SK-N-SH treated with all-trans-retinoic acid at 6 μM for 48 hours (cell line): ENCODE results near the gene PCTP.

Experiments
- ATAC-seq: fragments of 200-7000 bp; cut with Tn5 transposase; 3 replicates; pipeline ENCODE4 v1.9.1; 2020; ENCODE audit warnings: mild to moderate bottlenecking, moderate library complexity
- ARNTL ChIP-seq: fragments of 450-650 bp; formaldehyde crosslinking; IDR thresholded peaks from 2 replicates; pipeline ENCODE4 v1.5.0; 2020; ENCODE audit warnings: low read depth, mild to moderate bottlenecking, moderate library complexity, borderline replicate concordance
- BACH2 ChIP-seq: fragments of 250-450 bp; sonication (Bioruptor Pico); IDR thresholded peaks from 2 replicates; pipeline ENCODE4 v1.9.0; 2021; ENCODE audit warnings: mild to moderate bottlenecking, borderline replicate concordance
- CSDC2 ChIP-seq: fragments of 250-450 bp; sonication (Bioruptor Pico); IDR thresholded peaks from 2 replicates; pipeline ENCODE4 v1.5.0; 2020; ENCODE audit warnings: mild to moderate bottlenecking, moderate library complexity
- CSRNP3 ChIP-seq: fragments of 250-450 bp; sonication (Bioruptor Pico); IDR thresholded peaks from 2 replicates; pipeline ENCODE4 v1.5.1; 2021; ENCODE audit warnings: mild to moderate bottlenecking, moderate library complexity
- ESRRG ChIP-seq: fragments of 250-450 bp; sonication (Bioruptor Pico); IDR thresholded peaks from 2 replicates; pipeline ENCODE4 v1.6.1; 2021; ENCODE audit warnings: mild to moderate bottlenecking
- OSR1 ChIP-seq: fragments of 250-450 bp; sonication (Bioruptor Pico); IDR thresholded peaks from 2 replicates; pipeline ENCODE4 v1.8.0; 2022; ENCODE audit warnings: moderate library complexity, mild to moderate bottlenecking, inconsistent platforms
- POU6F1 ChIP-seq: fragments of 250-450 bp; sonication (Bioruptor Pico); IDR thresholded peaks from 2 replicates; pipeline ENCODE4 v1.8.0; 2021; ENCODE audit warnings: low read depth, mild to moderate bottlenecking, moderate library complexity, borderline replicate concordance
- PPARA ChIP-seq: fragments of 250-450 bp; sonication (Bioruptor Pico); IDR thresholded peaks from 2 replicates; pipeline ENCODE4 v1.5.0; 2020; ENCODE audit warnings: mild to moderate bottlenecking, borderline replicate concordance
- RARB ChIP-seq: fragments of 250-450 bp; sonication (Bioruptor Pico); IDR thresholded peaks from 2 replicates; pipeline ENCODE4 v1.8.0; 2021; ENCODE audit warnings: mild to moderate bottlenecking, moderate library complexity
- SNAI2 ChIP-seq: fragments of 250-450 bp; sonication (Bioruptor Pico); IDR thresholded peaks from 2 replicates; pipeline ENCODE4 v1.5.0; 2020; ENCODE audit warnings: mild to moderate bottlenecking, moderate library complexity
- TCF4 ChIP-seq: fragments of 250-450 bp; sonication (Bioruptor Pico); IDR thresholded peaks from 2 replicates; pipeline ENCODE4 v1.8.0; 2021; ENCODE audit warnings: mild to moderate bottlenecking, moderate library complexity, borderline replicate concordance
- TOX ChIP-seq: fragments of 250-450 bp; sonication (Bioruptor Pico); IDR thresholded peaks from 2 replicates; pipeline ENCODE4 v1.8.0; 2021; ENCODE audit warnings: mild to moderate bottlenecking, moderate library complexity, borderline replicate concordance
- TSHZ2 ChIP-seq: fragments of 250-450 bp; sonication (Bioruptor Pico); IDR thresholded peaks from 2 replicates; pipeline ENCODE4 v1.5.0; 2020; ENCODE audit warnings: mild to moderate bottlenecking, moderate library complexity
- ZC3H10 ChIP-seq: fragments of 250-450 bp; sonication (Bioruptor Pico); IDR thresholded peaks from 2 replicates; pipeline ENCODE4 v1.5.1; 2021; ENCODE audit warnings: mild to moderate bottlenecking, moderate library complexity
- ZFP3 ChIP-seq: fragments of 250-450 bp; sonication (Bioruptor Pico); IDR thresholded peaks from 2 replicates; pipeline ENCODE4 v1.5.0; 2020; ENCODE audit warnings: mild to moderate bottlenecking, moderate library complexity
- ZFP30 ChIP-seq: fragments of 450-650 bp; formaldehyde crosslinking; IDR thresholded peaks from 2 replicates; pipeline ENCODE4 v1.5.0; 2022; ENCODE audit warnings: mild to moderate bottlenecking, moderate library complexity
- ZNF565 ChIP-seq: fragments of 450-650 bp; formaldehyde crosslinking; conservative IDR thresholded peaks from 2 replicates; pipeline ENCODE4 v1.5.0; 2020; ENCODE audit warnings: low read depth, mild to moderate bottlenecking, moderate library complexity
- ZNF70 ChIP-seq: fragments of 450-650 bp; formaldehyde crosslinking; IDR thresholded peaks from 2 replicates; pipeline ENCODE4 v1.5.0; 2020; ENCODE audit warnings: mild to moderate bottlenecking, moderate library complexity
- ZNF8 ChIP-seq: fragments of 450-650 bp; formaldehyde crosslinking; IDR thresholded peaks from 2 replicates; pipeline ENCODE4 v1.5.0; 2020; ENCODE audit warnings: mild to moderate bottlenecking, moderate library complexity
- TF ChIP-seq, protein P1 (sequence below): fragments of 250-450 bp; sonication (Bioruptor Pico); IDR thresholded peaks from 2 replicates; pipeline ENCODE4 v1.5.1; 2020; ENCODE audit warnings: low read depth, mild to moderate bottlenecking, moderate library complexity
- TF ChIP-seq, protein P2 (sequence below): fragments of 250-450 bp; sonication (Bioruptor Pico); IDR thresholded peaks from 2 replicates; pipeline ENCODE4 v1.8.0; 2020; ENCODE audit warnings: mild to moderate bottlenecking, moderate library complexity, borderline replicate concordance

Gene PCTP

DNA sequence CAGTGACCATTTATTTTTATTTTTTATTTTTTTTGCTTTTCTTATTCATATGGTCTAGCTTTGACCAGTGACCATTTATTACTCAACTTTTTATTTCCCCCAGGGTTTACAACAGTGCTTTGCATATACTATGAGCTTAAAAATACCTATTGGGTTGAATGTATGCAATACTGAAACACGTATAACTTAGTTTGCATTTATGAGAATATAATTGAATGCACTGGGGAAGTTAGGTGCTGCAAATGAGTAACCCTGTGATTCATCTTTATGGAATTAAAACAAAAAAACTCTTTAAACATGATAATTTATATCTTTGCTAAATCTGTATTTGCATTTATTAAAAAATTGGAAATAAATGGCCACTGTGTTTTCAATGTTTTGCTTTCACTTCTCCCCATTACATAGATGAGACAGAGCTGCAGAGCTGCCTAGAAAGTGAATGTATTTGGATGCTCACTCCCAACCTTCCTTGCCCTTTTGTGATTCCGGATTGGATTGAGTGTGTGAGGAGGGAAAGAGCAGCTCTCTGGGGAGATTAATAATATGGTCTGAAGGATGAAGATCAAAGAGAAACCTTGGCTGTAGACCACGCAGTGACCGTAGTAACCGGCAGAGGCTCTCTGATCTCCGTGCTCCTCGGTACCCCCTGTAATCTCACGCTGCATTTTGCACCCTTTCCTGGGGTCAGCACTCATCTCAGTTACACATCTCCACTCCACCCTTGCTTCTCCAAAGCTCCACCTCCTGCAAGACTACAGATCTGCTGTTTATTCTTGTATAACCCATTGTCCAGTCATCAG, 42.5 kb upstream of the PCTP start:
- TF ChIP-seq ARNTL (CRISPR knock-in tag) (no peak), TOX (CRISPR knock-in tag) (no peak), ZC3H10 (CRISPR knock-in tag) (no peak), ZNF70 (CRISPR knock-in tag) (no peak), PPARA (CRISPR knock-in tag) (no peak), SNAI2 (CRISPR knock-in tag) (no peak), RARB (no peak), POU6F1 (CRISPR knock-in tag) (no peak), TSHZ2 (CRISPR knock-in tag) (no peak), ZFP30 (no peak), ZNF8 (no peak), TCF4 (CRISPR knock-in tag) (no peak), BACH2 (CRISPR knock-in tag) (no peak), ESRRG (CRISPR knock-in tag) (no peak), ZFP3 (CRISPR knock-in tag) (no peak), CSDC2 (CRISPR knock-in tag) (no peak), OSR1 (CRISPR knock-in tag) (no peak)
- TF ChIP-seq, protein P1, sequence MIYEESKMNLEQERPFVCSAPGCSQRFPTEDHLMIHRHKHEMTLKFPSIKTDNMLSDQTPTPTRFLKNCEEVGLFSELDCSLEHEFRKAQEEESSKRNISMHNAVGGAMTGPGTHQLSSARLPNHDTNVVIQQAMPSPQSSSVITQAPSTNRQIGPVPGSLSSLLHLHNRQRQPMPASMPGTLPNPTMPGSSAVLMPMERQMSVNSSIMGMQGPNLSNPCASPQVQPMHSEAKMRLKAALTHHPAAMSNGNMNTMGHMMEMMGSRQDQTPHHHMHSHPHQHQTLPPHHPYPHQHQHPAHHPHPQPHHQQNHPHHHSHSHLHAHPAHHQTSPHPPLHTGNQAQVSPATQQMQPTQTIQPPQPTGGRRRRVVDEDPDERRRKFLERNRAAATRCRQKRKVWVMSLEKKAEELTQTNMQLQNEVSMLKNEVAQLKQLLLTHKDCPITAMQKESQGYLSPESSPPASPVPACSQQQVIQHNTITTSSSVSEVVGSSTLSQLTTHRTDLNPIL (CRISPR knock-in tag), result no peak
- ATAC-seq, result 0 out of 3 replicates have a peak, but pooled peaks have one; percentile 36

GRCh38 chr17:55709440-55709839, 41.4 kb upstream of the PCTP start:
- no peak for ATAC-seq
- TF ChIP-seq, protein P2, sequence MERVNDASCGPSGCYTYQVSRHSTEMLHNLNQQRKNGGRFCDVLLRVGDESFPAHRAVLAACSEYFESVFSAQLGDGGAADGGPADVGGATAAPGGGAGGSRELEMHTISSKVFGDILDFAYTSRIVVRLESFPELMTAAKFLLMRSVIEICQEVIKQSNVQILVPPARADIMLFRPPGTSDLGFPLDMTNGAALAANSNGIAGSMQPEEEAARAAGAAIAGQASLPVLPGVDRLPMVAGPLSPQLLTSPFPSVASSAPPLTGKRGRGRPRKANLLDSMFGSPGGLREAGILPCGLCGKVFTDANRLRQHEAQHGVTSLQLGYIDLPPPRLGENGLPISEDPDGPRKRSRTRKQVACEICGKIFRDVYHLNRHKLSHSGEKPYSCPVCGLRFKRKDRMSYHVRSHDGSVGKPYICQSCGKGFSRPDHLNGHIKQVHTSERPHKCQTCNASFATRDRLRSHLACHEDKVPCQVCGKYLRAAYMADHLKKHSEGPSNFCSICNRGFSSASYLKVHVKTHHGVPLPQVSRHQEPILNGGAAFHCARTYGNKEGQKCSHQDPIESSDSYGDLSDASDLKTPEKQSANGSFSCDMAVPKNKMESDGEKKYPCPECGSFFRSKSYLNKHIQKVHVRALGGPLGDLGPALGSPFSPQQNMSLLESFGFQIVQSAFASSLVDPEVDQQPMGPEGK (CRISPR knock-in tag), result no peak
- TF ChIP-seq ZC3H10 (CRISPR knock-in tag) (no peak), ZNF8 (no peak), ARNTL (CRISPR knock-in tag) (no peak), TCF4 (CRISPR knock-in tag) (no peak), ZNF70 (CRISPR knock-in tag) (no peak), RARB (no peak), ZNF565 (no peak), ESRRG (CRISPR knock-in tag) (no peak), OSR1 (CRISPR knock-in tag) (no peak), TOX (CRISPR knock-in tag) (no peak), CSRNP3 (CRISPR knock-in tag) (no peak), PPARA (CRISPR knock-in tag) (no peak), ZFP30 (no peak), BACH2 (CRISPR knock-in tag) (no peak)
